Neural cell (in vitro differentiated cells): ENCODE measurements around the gene CACNB2. TPM values are rescaled to one million over a fixed set of nuclear protein-coding genes. Genes with fewer than 3 reads are reported as not detected.

Source experiments
- H2AFZ ChIP-seq: fragments of 200-600, 300-800 bp; sonication (generic), shearing (Covaris generic); 2 replicates; pipeline ENCODE4 v1.6.0; 2014; ENCODE audit warnings: low read depth, mild to moderate bottlenecking, antibody characterized with exemption, low read length, moderate library complexity
- H3F3A ChIP-seq: fragments of 200-600 bp; shearing (Covaris generic); 2 replicates; pipeline ENCODE4 v1.6.1; 2016; ENCODE audit warnings: mild to moderate bottlenecking, moderate library complexity, mixed read lengths, antibody characterized with exemption, low read length; ENCODE audit not compliant: insufficient read depth, poor library complexity, severe bottlenecking
- H3K27ac ChIP-seq: fragments of 200-600, 300-800 bp; sonication (generic), shearing (Covaris generic); 2 replicates; pipeline ENCODE4 v1.5.1; 2014; ENCODE audit warnings: mild to moderate bottlenecking, low read length, moderate library complexity
- H3K27me3 ChIP-seq: fragments of 300-800, 200-600 bp; sonication (generic), shearing (Covaris generic); 2 replicates; pipeline ENCODE4 v1.6.0; 2014; ENCODE audit warnings: mild to moderate bottlenecking, low read depth, low read length, moderate library complexity; ENCODE audit not compliant: insufficient read depth
- H3K36me3 ChIP-seq: fragments of 300-800, 200-600 bp; sonication (generic), shearing (Covaris generic); 2 replicates; pipeline ENCODE4 v1.5.1; 2014; ENCODE audit warnings: mild to moderate bottlenecking, antibody characterized with exemption, low read length, moderate library complexity; ENCODE audit not compliant: insufficient read depth
- H3K4me2 ChIP-seq: fragments of 300-800, 200-600 bp; sonication (generic), shearing (Covaris generic); 2 replicates; pipeline ENCODE4 v1.6.0; 2014; ENCODE audit warnings: mild to moderate bottlenecking, low read length
- H3K4me3 ChIP-seq: fragments of 300-800, 200-600 bp; sonication (generic), shearing (Covaris generic); 2 replicates; pipeline ENCODE4 v1.5.1; 2014; ENCODE audit warnings: mild to moderate bottlenecking, low read length, moderate library complexity
- H3K79me2 ChIP-seq: fragments of 200-600 bp; shearing (Covaris generic); replicated peaks from 2 replicates; pipeline ENCODE4 v1.6.0; 2014; ENCODE audit warnings: mild to moderate bottlenecking, low read length, moderate library complexity; ENCODE audit not compliant: insufficient read depth
- H3K9ac ChIP-seq: fragments of 300-800, 200-600 bp; sonication (generic), shearing (Covaris generic); 2 replicates; pipeline ENCODE4 v1.6.1; 2016; ENCODE audit warnings: mild to moderate bottlenecking, low read length, mixed read lengths
- H3K9me2 ChIP-seq: fragments of 200-600 bp; shearing (Covaris generic); 2 replicates; pipeline ENCODE4 v1.6.1; 2016; ENCODE audit warnings: mild to moderate bottlenecking, low read length, mixed read lengths; ENCODE audit not compliant: insufficient read depth
- H3K9me3 ChIP-seq: fragments of 200-600, 300-800 bp; sonication (generic), shearing (Covaris generic); 2 replicates; pipeline ENCODE4 v1.6.1; 2016; ENCODE audit warnings: mild to moderate bottlenecking, mixed run types, low read length, moderate library complexity, mixed read lengths
- H4K20me1 ChIP-seq: fragments of 200-600 bp; shearing (Covaris generic); 2 replicates; pipeline ENCODE4 v1.6.1; 2016; ENCODE audit warnings: mild to moderate bottlenecking, mixed run types; ENCODE audit not compliant: insufficient read depth
- EP300 ChIP-seq: fragments of 450-650 bp; conservative IDR thresholded peaks from 2 replicates; pipeline ENCODE4 v1.6.1; 2014; ENCODE audit warnings: antibody characterized with exemption, mild to moderate bottlenecking, moderate library complexity; ENCODE audit not compliant: poor library complexity, severe bottlenecking
- EZH2 ChIP-seq: fragments of 200-600, 300-800 bp; shearing (Covaris generic), sonication (generic); IDR thresholded peaks from 2 replicates; pipeline ENCODE4 v1.6.1; 2014; ENCODE audit warnings: antibody characterized with exemption, low read length, borderline replicate concordance, mild to moderate bottlenecking; ENCODE audit not compliant: insufficient read depth, poor library complexity, severe bottlenecking
- MXI1 ChIP-seq: fragments of 450-650 bp; conservative IDR thresholded peaks from 2 replicates; pipeline ENCODE4 v1.6.1; 2014; ENCODE audit warnings: antibody characterized with exemption, mild to moderate bottlenecking; ENCODE audit not compliant: poor library complexity, severe bottlenecking
- POLR2AphosphoS5 ChIP-seq: IDR thresholded peaks from 2 replicates; pipeline ENCODE4 v1.6.1; 2012
- RAD21 ChIP-seq: fragments of 450-650 bp; conservative IDR thresholded peaks from 2 replicates; pipeline ENCODE4 v1.6.1; 2014; ENCODE audit warnings: antibody characterized with exemption, mild to moderate bottlenecking, moderate library complexity
- SMC3 ChIP-seq: fragments of 450-650 bp; conservative IDR thresholded peaks from 2 replicates; pipeline ENCODE4 v1.6.1; 2014; ENCODE audit warnings: antibody characterized with exemption, mild to moderate bottlenecking, moderate library complexity; ENCODE audit not compliant: poor library complexity
- TAF1 ChIP-seq: IDR thresholded peaks from 2 replicates; pipeline ENCODE4 v1.6.1; 2012; ENCODE audit warnings: low read depth
- polyA plus RNA-seq: library from polyadenylated mRNA; depleted of rRNA; stranded (reverse); fragments of >200 nt; gene quantifications from 2 replicates; pipeline ENCODE4 v1.2.3, GENCODE V29; 2014
- TF ChIP-seq, protein P1 (sequence below): fragments of 450-650 bp; IDR thresholded peaks from 2 replicates; pipeline ENCODE4 v1.5.1; 2014; ENCODE audit warnings: antibody characterized with exemption, mild to moderate bottlenecking, moderate library complexity; ENCODE audit not compliant: poor library complexity, severe bottlenecking
- TF ChIP-seq, protein P2 (sequence below): IDR thresholded peaks from 2 replicates; pipeline ENCODE4 v1.6.1; 2012; ENCODE audit warnings: borderline replicate concordance

CACNB2 gene
- polyA plus RNA-seq, 1 donor from 2014 or later: 14.3 TPM

DNA sequence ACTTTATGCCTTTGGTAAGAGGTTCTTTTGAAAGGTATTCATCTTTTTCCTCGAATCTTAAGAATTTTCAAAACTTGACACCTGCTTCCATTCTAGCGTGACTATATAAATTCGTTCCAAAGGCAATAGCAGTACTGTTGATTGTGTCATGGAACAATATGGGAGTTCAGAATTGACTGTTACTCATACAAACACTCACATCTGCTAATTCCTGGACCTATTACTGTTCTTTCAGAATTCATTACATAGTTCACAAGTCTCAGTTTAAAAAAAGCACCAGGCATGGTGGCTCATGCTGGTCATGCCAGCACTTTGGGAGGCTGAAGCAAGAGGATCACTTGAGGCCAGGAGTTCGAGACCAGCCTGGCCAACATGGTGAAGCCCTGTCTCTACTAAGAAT is 80.9 kb downstream of the CACNB2 start:
- H3K9me2 ChIP-seq: no peaks in the 10 kb centered on the region

GRCh38 chr10:18221882-18222281 is 81.7 kb downstream of the CACNB2 start:
- TF ChIP-seq POLR2AphosphoS5 (no peak), EZH2 (no peak), RAD21 (no peak), TAF1 (no peak), SMC3 (no peak), MXI1 (no peak), EP300 (no peak)
- TF ChIP-seq, protein P1, sequence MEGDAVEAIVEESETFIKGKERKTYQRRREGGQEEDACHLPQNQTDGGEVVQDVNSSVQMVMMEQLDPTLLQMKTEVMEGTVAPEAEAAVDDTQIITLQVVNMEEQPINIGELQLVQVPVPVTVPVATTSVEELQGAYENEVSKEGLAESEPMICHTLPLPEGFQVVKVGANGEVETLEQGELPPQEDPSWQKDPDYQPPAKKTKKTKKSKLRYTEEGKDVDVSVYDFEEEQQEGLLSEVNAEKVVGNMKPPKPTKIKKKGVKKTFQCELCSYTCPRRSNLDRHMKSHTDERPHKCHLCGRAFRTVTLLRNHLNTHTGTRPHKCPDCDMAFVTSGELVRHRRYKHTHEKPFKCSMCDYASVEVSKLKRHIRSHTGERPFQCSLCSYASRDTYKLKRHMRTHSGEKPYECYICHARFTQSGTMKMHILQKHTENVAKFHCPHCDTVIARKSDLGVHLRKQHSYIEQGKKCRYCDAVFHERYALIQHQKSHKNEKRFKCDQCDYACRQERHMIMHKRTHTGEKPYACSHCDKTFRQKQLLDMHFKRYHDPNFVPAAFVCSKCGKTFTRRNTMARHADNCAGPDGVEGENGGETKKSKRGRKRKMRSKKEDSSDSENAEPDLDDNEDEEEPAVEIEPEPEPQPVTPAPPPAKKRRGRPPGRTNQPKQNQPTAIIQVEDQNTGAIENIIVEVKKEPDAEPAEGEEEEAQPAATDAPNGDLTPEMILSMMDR: no peak
- TF ChIP-seq, protein P2, sequence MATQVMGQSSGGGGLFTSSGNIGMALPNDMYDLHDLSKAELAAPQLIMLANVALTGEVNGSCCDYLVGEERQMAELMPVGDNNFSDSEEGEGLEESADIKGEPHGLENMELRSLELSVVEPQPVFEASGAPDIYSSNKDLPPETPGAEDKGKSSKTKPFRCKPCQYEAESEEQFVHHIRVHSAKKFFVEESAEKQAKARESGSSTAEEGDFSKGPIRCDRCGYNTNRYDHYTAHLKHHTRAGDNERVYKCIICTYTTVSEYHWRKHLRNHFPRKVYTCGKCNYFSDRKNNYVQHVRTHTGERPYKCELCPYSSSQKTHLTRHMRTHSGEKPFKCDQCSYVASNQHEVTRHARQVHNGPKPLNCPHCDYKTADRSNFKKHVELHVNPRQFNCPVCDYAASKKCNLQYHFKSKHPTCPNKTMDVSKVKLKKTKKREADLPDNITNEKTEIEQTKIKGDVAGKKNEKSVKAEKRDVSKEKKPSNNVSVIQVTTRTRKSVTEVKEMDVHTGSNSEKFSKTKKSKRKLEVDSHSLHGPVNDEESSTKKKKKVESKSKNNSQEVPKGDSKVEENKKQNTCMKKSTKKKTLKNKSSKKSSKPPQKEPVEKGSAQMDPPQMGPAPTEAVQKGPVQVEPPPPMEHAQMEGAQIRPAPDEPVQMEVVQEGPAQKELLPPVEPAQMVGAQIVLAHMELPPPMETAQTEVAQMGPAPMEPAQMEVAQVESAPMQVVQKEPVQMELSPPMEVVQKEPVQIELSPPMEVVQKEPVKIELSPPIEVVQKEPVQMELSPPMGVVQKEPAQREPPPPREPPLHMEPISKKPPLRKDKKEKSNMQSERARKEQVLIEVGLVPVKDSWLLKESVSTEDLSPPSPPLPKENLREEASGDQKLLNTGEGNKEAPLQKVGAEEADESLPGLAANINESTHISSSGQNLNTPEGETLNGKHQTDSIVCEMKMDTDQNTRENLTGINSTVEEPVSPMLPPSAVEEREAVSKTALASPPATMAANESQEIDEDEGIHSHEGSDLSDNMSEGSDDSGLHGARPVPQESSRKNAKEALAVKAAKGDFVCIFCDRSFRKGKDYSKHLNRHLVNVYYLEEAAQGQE: no peak
- H3K4me2 ChIP-seq: no peak overlapping the region
- H3K9me2 ChIP-seq: no peaks in the 10 kb centered on the region
- H3F3A ChIP-seq: no peaks in the 10 kb centered on the region
- no peak overlapping the region for H3K27ac ChIP-seq
- no peaks in the 10 kb centered on the region for H3K36me3 ChIP-seq
- H4K20me1 ChIP-seq: no peaks in the 10 kb centered on the region
- H3K9me3 ChIP-seq: no peaks in the 10 kb centered on the region
- no peaks in the 10 kb centered on the region for H3K27me3 ChIP-seq
- H3K4me3 ChIP-seq: no peak overlapping the region
- H2AFZ ChIP-seq: no peak overlapping the region
- H3K79me2 ChIP-seq: no peaks in the 10 kb centered on the region
- H3K9ac ChIP-seq: no peak overlapping the region

More for the DNA sequence above, 80.9 kb downstream of the CACNB2 start:
- Histone ChIP-seq H3K4me3 (no peak overlapping the region), H3K79me2 (no peaks in the 10 kb centered on the region), H4K20me1 (no peaks in the 10 kb centered on the region), H3K27me3 (no peaks in the 10 kb centered on the region), H3K4me2 (no peak overlapping the region), H3K36me3 (no peaks in the 10 kb centered on the region), H3K9ac (no peak overlapping the region), H2AFZ (no peak overlapping the region), H3K9me3 (no peaks in the 10 kb centered on the region), H3F3A (no peaks in the 10 kb centered on the region), H3K27ac (no peak overlapping the region)
- TF ChIP-seq, protein P2: no peak
- TF ChIP-seq EP300: no peak
- no peak for TF ChIP-seq RAD21
- TF ChIP-seq TAF1: no peak
- no peak for TF ChIP-seq MXI1
- no peak for TF ChIP-seq EZH2
- TF ChIP-seq SMC3: no peak
- no peak for TF ChIP-seq POLR2AphosphoS5
- TF ChIP-seq, protein P1: no peak
